Gastrocnemius medialis (tissue), 4 donors: ENCODE measurements around the gene GAGE10. TPM values are rescaled to one million over a fixed set of nuclear protein-coding genes. Genes with fewer than 3 reads are reported as not detected.
"Not testable (repeated sequence)": the region's sequence is repeated elsewhere in the genome, so short reads cannot be mapped to it uniquely, and the experiment has no call there.

Experiments
- ATAC-seq, 2 donors: fragments of 150-250 bp; one replicate each; pipeline ENCODE4 v1.9.1; 2016
- DNase-seq, 2 donors: peaks; one replicate each; pipeline ENCODE4 v3.0.0-alpha.2; 2019
- H3K27ac ChIP-seq, 4 donors: fragments of 200-600 bp; sonication (generic); 1 replicate in 1 of 4; 2 replicates in 3 of 4; pipeline ENCODE4 v1.5.1; 2016 to 2018; ENCODE audit warnings: mild to moderate bottlenecking in 2 of 4, moderate library complexity in 1 of 4
- H3K27me3 ChIP-seq, 3 donors: fragments of 200-600 bp; sonication (generic) in 2 of 3; 1 replicate in 1 of 3; 2 replicates in 2 of 3; pipeline versions ENCODE4 v1.5.1 to v1.6.0; 2016 to 2019; ENCODE audit warnings: mild to moderate bottlenecking in 1 of 3, moderate library complexity in 1 of 3
- H3K36me3 ChIP-seq, 2 donors: fragments of 200-600 bp; sonication (generic) in 1 of 2; one replicate each; pipeline ENCODE4 v1.5.1; 2017 to 2018
- H3K4me1 ChIP-seq, 2 donors: fragments of 200-600 bp; sonication (generic) in 1 of 2; one replicate each; pipeline ENCODE4 v1.5.1; 2016 to 2017; ENCODE audit warnings: mild to moderate bottlenecking in 2 of 2
- H3K4me3 ChIP-seq, 4 donors: fragments of 200-600 bp; sonication (generic) in 3 of 4; 1 replicate in 1 of 4; 2 replicates in 3 of 4; pipeline ENCODE4 v1.5.1; 2016 to 2019; ENCODE audit warnings: mild to moderate bottlenecking in 2 of 4
- H3K9me3 ChIP-seq, 3 donors: fragments of 200-600 bp; sonication (generic) in 2 of 3; 1 replicate in 1 of 3; 2 replicates in 2 of 3; pipeline ENCODE4 v1.5.1; 2016 to 2019
- in situ Hi-C, 4 donors: fragments of 200-750 bp; cut with MboI; loops; one replicate each; pipeline versions ENCODE4 v1.15.0 to v1.8.0; 2017; ENCODE audit warnings: low sequenced_read_pairs in 4 of 4
- intact Hi-C: fragments of 100-400 bp; cut with DNase I; formaldehyde crosslinking; loops from one replicate; pipeline ENCODE4 v1.15.1; 2023; ENCODE audit warnings: low total_unique reads
- total RNA-seq, 4 donors: library from RNA; depleted of rRNA; stranded (reverse); fragments of >200 nt; gene quantifications; one replicate each; pipeline versions ENCODE4 v1.1.0 to v1.2.3, GENCODE V29; 2016

The GAGE10 gene
- total RNA-seq, 4 donors from 2014 or later: not detected

DNA sequence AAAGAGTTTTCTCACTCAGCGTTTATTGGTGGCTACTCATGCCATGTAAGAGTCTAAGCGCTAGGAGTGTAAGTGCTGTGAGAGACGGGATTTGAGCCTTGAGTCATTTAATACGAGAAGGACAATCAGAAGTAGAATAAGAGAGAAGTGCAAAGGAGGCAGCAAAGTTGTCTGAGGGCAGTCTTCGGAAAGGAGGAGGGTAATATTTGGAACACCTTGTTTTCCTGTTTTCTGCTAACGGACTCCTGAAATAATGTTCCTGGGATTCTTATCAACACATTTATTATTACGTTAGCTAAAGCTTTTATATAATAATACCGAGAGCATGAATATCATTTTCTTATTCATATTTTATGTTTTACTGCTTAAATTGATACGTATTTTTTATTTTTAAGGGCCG, 42.0 kb downstream of the GAGE10 start:
- H3K27ac ChIP-seq, intact Hi-C loops, H3K36me3 ChIP-seq, H3K4me1 ChIP-seq, H3K27me3 ChIP-seq, DNase-seq, H3K4me3 ChIP-seq, H3K9me3 ChIP-seq, ATAC-seq, in situ Hi-C loops: not testable (repeated sequence)

DNA sequence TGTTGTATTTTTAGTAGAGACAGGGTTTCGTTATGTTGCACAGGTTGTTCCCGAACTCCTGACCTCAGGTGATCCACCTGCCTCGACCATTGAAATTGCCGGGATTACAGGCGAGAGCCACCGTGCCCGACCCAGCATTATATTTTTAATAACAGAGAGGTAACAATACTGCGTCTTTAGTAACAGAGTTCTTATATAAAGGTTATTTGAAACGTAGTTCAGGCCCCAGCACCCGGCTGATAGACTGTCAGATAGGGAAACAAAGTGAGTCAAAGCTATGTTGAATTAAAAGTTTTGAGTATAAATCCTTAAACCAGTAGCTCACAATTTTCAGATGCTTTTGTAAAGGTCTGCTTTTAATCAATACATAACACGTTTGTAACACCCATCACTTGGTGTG, 42.7 kb downstream of the GAGE10 start:
- H3K4me1 ChIP-seq, in situ Hi-C loops, H3K36me3 ChIP-seq, ATAC-seq, H3K27me3 ChIP-seq, H3K27ac ChIP-seq, intact Hi-C loops, H3K4me3 ChIP-seq, H3K9me3 ChIP-seq, DNase-seq: not testable (repeated sequence)

Other genes starting within 250 kb of the GAGE10 start
- under 1 TPM; 0.07 to 0.55 (median 0.40) TPM for gene CCDC120, start 244.6 kb upstream of the GAGE10 start, total RNA-seq
- 1 to 10 TPM; 4.5 to 6.6 (median 4.7) TPM for gene PRAF2, start 229.6 kb upstream of the GAGE10 start, total RNA-seq
- gene WDR45, start 223.8 kb upstream of the GAGE10 start, total RNA-seq: 100 to 1,000 TPM in 3 of 4 donors, 10 to 100 TPM in 1; 98.2 to 125 (median 105) TPM
- 10 to 100 TPM; 35.2 to 41.3 (median 38.9) TPM for gene GPKOW, start 179.9 kb upstream of the GAGE10 start, total RNA-seq
- 1 to 10 TPM; 2.7 to 7.3 (median 5.3) TPM for gene MAGIX, start 140.9 kb upstream of the GAGE10 start, total RNA-seq
- 10 to 100 TPM; 12.8 to 53.5 (median 32.5) TPM for gene PLP2, start 131.7 kb upstream of the GAGE10 start, total RNA-seq
- 10 to 100 TPM in 3 of 4 donors, 1 to 10 TPM in 1; 9.1 to 33.1 (median 21.3) TPM for gene PRICKLE3, start 117.3 kb upstream of the GAGE10 start, total RNA-seq
- gene SYP, start 103.5 kb upstream of the GAGE10 start, total RNA-seq: 1 to 10 TPM in 1 of 4 donors, under 1 TPM in 3; 0.15 to 3.9 (median 0.40) TPM
- not detected for gene CACNA1F, start 70.3 kb upstream of the GAGE10 start, total RNA-seq
- gene CCDC22, start 68.2 kb upstream of the GAGE10 start, total RNA-seq: 10 to 100 TPM; 11.1 to 22.0 (median 17.0) TPM
- not detected for gene FOXP3, start 38.9 kb upstream of the GAGE10 start, total RNA-seq
- 10 to 100 TPM; 24.0 to 49.6 (median 34.2) TPM for gene PPP1R3F, start 33.9 kb upstream of the GAGE10 start, total RNA-seq
- not detected for gene GAGE12J, start 18.4 kb downstream of the GAGE10 start, total RNA-seq
- not detected for gene GAGE13, start 27.9 kb downstream of the GAGE10 start, total RNA-seq
- not detected for gene GAGE12C, start 228.5 kb downstream of the GAGE10 start, total RNA-seq
- not detected for gene GAGE12D, start 238.1 kb downstream of the GAGE10 start, total RNA-seq
- not detected for gene GAGE12E, start 247.6 kb downstream of the GAGE10 start, total RNA-seq